HEK293 (cell line): ENCODE measurements around the gene RAB13.

Experiments
- CTCF ChIA-PET: fragments of 350-600 bp; formaldehyde crosslinking; extraction: SDS; loops from one replicate; lab custom pipeline; 2021; ENCODE audit warnings: antibody characterized with exemption; lab: Yijun Ruan, JAX
- POLR2A ChIA-PET: fragments of 300-600 bp; formaldehyde crosslinking; extraction: SDS; loops from one replicate; lab custom pipeline; 2020; ENCODE audit warnings: antibody characterized with exemption, inconsistent platforms; lab: Yijun Ruan, JAX
- H3K27ac ChIP-seq: fragments of 200-500 bp; sonication (Bioruptor generic); 2 replicates; pipeline ENCODE4 v1.5.1; 2014; ENCODE audit warnings: low read depth, low read length, control low read depth, inconsistent platforms; ENCODE audit errors: extremely low read depth
- H3K36me3 ChIP-seq, 2 experiments: fragments of 200-500 bp in 1 of 2; sonication (Bioruptor generic) in 1 of 2; 1 replicate in 1 of 2; 2 replicates in 1 of 2; pipeline ENCODE4 v1.5.1; 2014 to 2017; ENCODE audit warnings: inconsistent platforms in 2 of 2, low read length in 2 of 2; ENCODE audit not compliant: control insufficient read depth in 2 of 2, insufficient read depth in 1 of 2
- H3K4me1 ChIP-seq: fragments of 200-500 bp; sonication (Bioruptor generic); 2 replicates; pipeline ENCODE4 v1.5.1; 2014; ENCODE audit warnings: mild to moderate bottlenecking, low read length, inconsistent platforms; ENCODE audit not compliant: control insufficient read depth, insufficient read depth
- H3K4me3 ChIP-seq: 2 replicates; pipeline ENCODE4 v1.5.1; 2011; ENCODE audit warnings: low read depth, mild to moderate bottlenecking, control low read depth, low read length, moderate library complexity
- H3K9me3 ChIP-seq: fragments of 200-500 bp; sonication (Bioruptor generic); 2 replicates; pipeline ENCODE4 v1.5.1; 2014; ENCODE audit warnings: low read depth, low read length, inconsistent platforms; ENCODE audit not compliant: control insufficient read depth, insufficient read depth
- AEBP2 ChIP-seq: fragments of 450-650 bp; formaldehyde crosslinking; IDR thresholded peaks from 2 replicates; pipeline ENCODE4 v1.5.1; 2016; ENCODE audit warnings: missing biosample characterization, missing genetic modification characterization, borderline replicate concordance
- MEIS1 ChIP-seq: sonication (generic); formaldehyde crosslinking; IDR thresholded peaks from 2 replicates; pipeline ENCODE4 v1.8.1; 2022; ENCODE audit warnings: missing genetic modification reagents, mild to moderate bottlenecking, borderline replicate concordance
- PRDM10 ChIP-seq: fragments of 450-650 bp; formaldehyde crosslinking; IDR thresholded peaks from 2 replicates; pipeline ENCODE4 v1.5.1; 2016; ENCODE audit warnings: missing biosample characterization, missing genetic modification characterization
- SALL2 ChIP-seq: fragments of 450-650 bp; formaldehyde crosslinking; IDR thresholded peaks from 2 replicates; pipeline ENCODE4 v1.5.0; 2017; ENCODE audit warnings: missing biosample characterization, mild to moderate bottlenecking, missing genetic modification characterization, borderline replicate concordance
- ZBTB1 ChIP-seq: fragments of 450-650 bp; formaldehyde crosslinking; IDR thresholded peaks from 2 replicates; pipeline ENCODE4 v1.5.1; 2016; ENCODE audit warnings: missing biosample characterization, missing genetic modification characterization
- ZBTB11 ChIP-seq: fragments of 450-650 bp; formaldehyde crosslinking; conservative IDR thresholded peaks from 2 replicates; pipeline ENCODE4 v1.5.1; 2016; ENCODE audit warnings: low read depth, missing biosample characterization, missing genetic modification characterization
- ZNF214 ChIP-seq: fragments of 450-650 bp; formaldehyde crosslinking; IDR thresholded peaks from 2 replicates; pipeline ENCODE4 v1.5.1; 2017; ENCODE audit warnings: missing biosample characterization, mild to moderate bottlenecking, missing genetic modification characterization, borderline replicate concordance
- ZNF555 ChIP-seq: fragments of 450-650 bp; formaldehyde crosslinking; conservative IDR thresholded peaks from 2 replicates; pipeline ENCODE4 v1.5.1; 2017; ENCODE audit warnings: missing biosample characterization, mild to moderate bottlenecking, missing genetic modification characterization, inconsistent platforms
- ZNF621 ChIP-seq: fragments of 450-650 bp; formaldehyde crosslinking; IDR thresholded peaks from 2 replicates; pipeline ENCODE4 v1.5.1; 2017; ENCODE audit warnings: missing biosample characterization, missing genetic modification characterization
- ZSCAN16 ChIP-seq: fragments of 450-650 bp; formaldehyde crosslinking; IDR thresholded peaks from 2 replicates; pipeline ENCODE4 v1.5.1; 2016; ENCODE audit warnings: missing biosample characterization, missing genetic modification characterization
- ZSCAN4 ChIP-seq: fragments of 450-650 bp; formaldehyde crosslinking; IDR thresholded peaks from 2 replicates; pipeline ENCODE4 v1.5.1; 2017; ENCODE audit warnings: missing biosample characterization, missing genetic modification characterization

Gene RAB13

GRCh38 chr1:153957744-153958110 lies 28.4 kb downstream of the RAB13 start:
- Histone ChIP-seq H3K36me3 (peaks cover 0 to 58% of the 10 kb centered on the region in 2 experiments; a peak in 2 of 3 replicates), H3K4me1 (peaks cover 13% of the 10 kb centered on the region; the same call in 1 of the 2 replicates)
- POLR2A ChIA-PET, result interaction anchor here (1.5 to 2.0 kb wide), 6 partner anchors 9 to 33 kb away, joined by 5 to 32 read pairs (median 13); partner anchors contain the start of genes CREB3L4, DENND4B, JTB and RPS27

More at GRCh38 chr1:153957744-153958110, 28.4 kb downstream of the RAB13 start:
- peak overlapping the region; percentile 90 for H3K27ac ChIP-seq
- TF ChIP-seq MEIS1 (CRISPR knock-in tag) (no peak), ZBTB11 (peak; percentile 67), PRDM10 (tag by site-specific recombination) (peak; percentile 80; the same call in 1 of the 2 replicates), ZSCAN4 (tag by site-specific recombination) (no peak), SALL2 (no peak), ZNF214 (tag by site-specific recombination) (no peak), ZBTB1 (tag by site-specific recombination) (no peak), AEBP2 (no peak), ZSCAN16 (tag by site-specific recombination) (no peak), ZNF621 (tag by site-specific recombination) (no peak), ZNF555 (tag by site-specific recombination) (no peak)
- CTCF ChIA-PET, result interaction anchor here (0.6 to 1.4 kb wide), 3 partner anchors 13 to 796 kb away, joined by 3 to 4 read pairs (median 4); partner anchors contain the start of gene RAB13
- H3K9me3 ChIP-seq, result no peaks in the 10 kb centered on the region
- peak overlapping the region; percentile 89 for H3K4me3 ChIP-seq
